Right kidney (tissue), 1 donor: Measurements from ENCODE around the gene STIM1.
"Not testable (repeated sequence)": the region's sequence is repeated elsewhere in the genome, so short reads cannot be mapped to it uniquely, and the experiment has no call there.

ENCODE experiments used
- DNase-seq: peaks from one replicate; pipeline ENCODE4 v3.0.0-alpha.2; 2016

Gene STIM1

DNA sequence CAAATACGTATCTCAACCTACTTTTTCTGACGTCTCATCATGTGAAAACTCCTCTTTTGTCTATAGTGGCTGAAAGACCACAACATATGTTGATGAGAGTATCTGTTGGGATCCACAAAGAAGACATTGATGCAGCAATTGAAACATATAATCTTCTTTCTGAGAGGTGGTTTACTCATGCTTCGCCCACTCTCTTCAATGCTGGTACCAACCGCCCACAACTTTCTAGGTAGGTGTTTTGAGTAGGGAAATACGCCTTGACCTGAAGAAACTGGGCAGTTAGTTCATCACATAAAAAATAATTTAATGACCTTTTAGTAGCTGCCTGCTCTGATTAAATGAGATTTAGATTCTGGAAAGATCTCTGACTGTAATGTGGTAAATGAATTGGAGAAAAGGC is 256.4 kb downstream of the STIM1 start:
- DNase-seq: no peak

DNA sequence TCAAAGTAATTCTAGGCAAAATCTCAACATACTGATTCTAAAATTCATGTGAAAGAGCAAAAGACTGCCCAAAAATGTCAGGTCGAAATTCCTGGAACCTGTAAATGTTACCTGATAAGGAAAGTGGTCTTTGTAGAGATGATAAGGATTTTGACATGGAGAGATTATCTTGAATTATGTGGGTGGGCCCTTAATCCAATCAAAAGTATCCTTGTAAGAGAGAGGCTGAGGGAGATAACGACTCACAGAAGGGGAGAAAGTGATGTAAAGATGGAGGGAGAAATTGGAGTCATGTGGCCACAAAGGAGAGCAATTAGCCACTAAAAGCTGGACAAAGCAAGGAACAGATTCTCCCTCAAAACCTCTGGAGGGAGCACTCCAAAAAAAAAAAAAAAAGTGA is 259.7 kb downstream of the STIM1 start:
- no peak for DNase-seq

DNA sequence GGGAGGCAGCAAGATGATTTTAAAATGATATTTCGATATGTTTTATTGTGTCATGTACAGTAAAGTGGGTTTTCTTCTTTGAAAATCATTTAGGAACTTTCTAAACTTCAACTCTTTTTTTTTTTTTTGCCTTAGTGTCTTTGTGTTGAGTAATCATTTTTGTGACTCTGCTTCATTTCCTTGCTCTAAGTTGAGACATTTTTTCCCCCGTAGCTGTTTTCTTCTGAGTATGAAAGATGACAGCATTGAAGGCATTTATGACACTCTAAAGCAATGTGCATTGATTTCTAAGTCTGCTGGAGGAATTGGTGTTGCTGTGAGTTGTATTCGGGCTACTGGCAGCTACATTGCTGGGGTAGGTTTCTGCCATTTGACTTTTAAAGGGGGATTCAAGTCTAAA is 262.6 kb downstream of the STIM1 start:
- no peak for DNase-seq

DNA sequence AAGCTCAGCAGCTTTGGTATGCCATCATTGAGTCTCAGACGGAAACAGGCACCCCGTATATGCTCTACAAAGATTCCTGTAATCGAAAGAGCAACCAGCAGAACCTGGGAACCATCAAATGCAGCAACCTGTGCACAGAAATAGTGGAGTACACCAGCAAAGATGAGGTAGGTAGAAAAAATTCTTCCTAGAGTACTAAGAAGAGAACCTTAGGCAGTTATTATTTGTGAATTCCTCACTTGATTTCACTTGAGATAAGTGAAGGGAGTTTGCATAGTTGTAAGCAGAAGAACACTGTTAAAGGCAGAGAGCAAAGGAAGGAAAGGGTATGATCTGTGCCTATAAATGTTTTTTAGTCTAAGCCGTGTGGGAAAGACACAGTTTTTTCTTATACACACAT is 267.8 kb downstream of the STIM1 start:
- no peak for DNase-seq

DNA sequence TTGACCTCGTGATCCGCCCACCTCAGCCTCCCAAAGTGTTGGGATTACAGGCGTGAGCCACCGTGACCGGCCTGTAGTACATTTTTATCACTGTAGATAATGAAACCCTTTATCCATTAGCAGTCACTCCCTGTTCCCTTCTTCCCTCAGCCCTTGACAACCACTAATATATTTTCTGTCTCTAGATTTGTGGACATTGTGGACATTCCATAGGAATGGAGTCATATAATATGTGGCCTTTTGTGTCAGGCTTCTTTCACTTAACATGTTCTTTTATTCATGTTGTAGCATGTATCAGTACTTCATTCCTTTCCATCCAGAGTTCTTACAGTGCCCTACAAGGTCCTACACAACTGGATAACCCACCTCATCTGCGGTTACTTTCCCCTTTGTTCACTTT is 269.7 kb downstream of the STIM1 start:
- no peak for DNase-seq

DNA sequence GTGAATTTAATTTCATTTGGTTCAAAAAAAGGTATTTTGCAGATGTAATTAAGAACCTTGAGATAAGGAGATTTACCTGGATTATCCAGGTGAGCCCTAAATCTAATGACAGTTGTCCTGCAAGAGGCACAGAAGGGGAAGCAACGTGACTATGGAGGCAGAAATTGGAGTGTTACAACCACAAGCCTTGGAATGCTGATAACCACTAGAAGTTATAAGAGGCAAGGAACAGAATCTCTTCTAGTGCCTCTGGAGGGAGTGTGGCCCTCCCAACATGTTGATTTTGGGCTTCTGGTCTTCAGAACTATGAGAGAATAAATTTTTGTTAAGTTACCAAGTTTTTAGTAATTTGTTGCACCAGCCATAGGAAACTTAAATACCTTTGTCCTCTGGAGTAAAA is 271.9 kb downstream of the STIM1 start:
- no peak for DNase-seq

GRCh38 chr11:4130219-4130618 is 274.8 kb downstream of the STIM1 start:
- DNase-seq: not testable (repeated sequence)

- DNase-seq: no peak
These were observed 279.3 kb downstream of the STIM1 start for GRCh38 chr11:4134806-4135205.

DNA sequence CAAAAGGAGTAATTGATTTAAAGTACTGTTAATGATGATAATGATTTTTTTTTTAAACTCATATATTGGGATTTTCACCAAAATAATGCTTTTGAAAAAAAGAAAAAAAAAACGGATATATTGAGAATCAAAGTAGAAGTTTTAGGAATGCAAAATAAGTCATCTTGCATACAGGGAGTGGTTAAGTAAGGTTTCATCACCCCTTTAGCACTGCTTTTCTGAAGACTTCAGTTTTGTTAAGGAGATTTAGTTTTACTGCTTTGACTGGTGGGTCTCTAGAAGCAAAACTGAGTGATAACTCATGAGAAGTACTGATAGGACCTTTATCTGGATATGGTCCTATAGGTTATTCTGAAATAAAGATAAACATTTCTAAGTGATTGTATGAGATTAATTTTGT is 283.0 kb downstream of the STIM1 start:
- no peak for DNase-seq

DNA sequence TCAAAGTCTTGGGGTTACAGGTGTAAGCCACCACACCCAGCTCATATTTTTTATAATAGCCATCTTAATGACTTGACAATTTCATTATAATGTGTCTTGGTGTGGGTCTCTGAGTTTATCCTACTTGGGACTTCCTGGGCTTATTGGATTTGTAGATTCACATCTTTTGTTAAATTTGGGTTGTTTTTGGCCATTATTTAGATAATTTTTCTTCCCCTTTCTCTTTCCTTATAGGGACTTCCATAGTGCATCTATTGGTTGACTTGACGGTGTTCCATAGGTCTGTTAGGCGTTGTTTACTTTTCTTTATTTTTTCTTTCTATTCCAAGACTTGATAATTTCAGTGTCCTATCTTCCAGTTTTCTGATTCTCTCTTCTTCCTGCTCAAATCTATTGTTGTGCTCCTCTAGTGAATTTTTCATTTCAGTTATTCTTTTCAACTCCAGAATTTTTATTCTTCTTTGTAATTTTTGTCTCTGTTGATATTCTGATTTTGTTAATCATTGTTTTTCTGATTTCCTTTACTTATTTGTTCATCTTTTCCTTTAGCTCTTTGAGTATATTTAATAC is 284.7 kb downstream of the STIM1 start:
- DNase-seq: no peak
